Pancreas (tissue), 10 donors: ENCODE data around the gene CNKSR3. TPM values are rescaled to one million over a fixed set of nuclear protein-coding genes. Genes with fewer than 3 reads are reported as not detected.

Experiments used
- ATAC-seq, 4 donors: fragments of 200-7000 bp; cut with Tn5 transposase; one replicate each; pipeline versions ENCODE4 v1.8.0 to v1.9.1; 2020; ENCODE audit warnings: mild to moderate bottlenecking in 4 of 4, moderate library complexity in 4 of 4
- DNase-seq, 6 donors: peaks; one replicate each; pipeline ENCODE4 v3.0.0-alpha.2; 2020
- FAIRE-seq: peaks from 2 replicates; lab custom pipeline; 2012; peaks lifted over from hg19 to GRCh38; lab: Jason Lieb, UNC
- H3K27ac ChIP-seq, 4 donors: fragments of 200-600 bp; sonication (generic); 1 replicate in 3 of 4; 2 replicates in 1 of 4; pipeline versions ENCODE4 v1.5.0 to v1.8.0; 2020
- H3K27me3 ChIP-seq, 4 donors: fragments of 200-600 bp; one replicate each; pipeline ENCODE4 v1.8.0; 2021
- H3K36me3 ChIP-seq, 3 donors: fragments of 200-600 bp; sonication (generic) in 1 of 3; one replicate each; pipeline versions ENCODE4 v1.5.0 to v1.8.0; 2020 to 2021
- H3K4me1 ChIP-seq, 3 donors: fragments of 200-600 bp; one replicate each; pipeline ENCODE4 v1.8.0; 2021
- H3K4me3 ChIP-seq, 4 donors: fragments of 200-600 bp; sonication (generic) in 2 of 4; one replicate each; pipeline versions ENCODE4 v1.5.0 to v1.8.0; 2020 to 2021
- H3K9me3 ChIP-seq, 4 donors: fragments of 200-600 bp; one replicate each; pipeline ENCODE4 v1.8.0; 2021
- WGBS, 2 donors: extraction: QIAGEN DNeasy Blood & Tissue Kit; methylation state at CpG; one replicate each; pipeline ENCODE4 v1.1.7; 2013; 5-methylcytosine and 5-hydroxymethylcytosine counted together
- intact Hi-C, 3 donors: fragments of 100-400 bp; cut with DNase I; formaldehyde crosslinking; loops; one replicate each; pipeline versions ENCODE4 v1.11.1 to v1.14.2; 2022
- polyA plus RNA-seq, 2 donors: library from polyadenylated mRNA; stranded (reverse); fragments of 200-250 nt; gene quantifications; one replicate each; pipeline ENCODE4 v1.2.3, GENCODE V29; 2013
- total RNA-seq, 6 donors: library from RNA; stranded (reverse); fragmentation: NEBNext Ultra II Directional in 4 of 6; extraction: Animal tissue kit (Norgen Biotek cat#: 25700) in 4 of 6; gene quantifications; one replicate each; pipeline versions ENCODE4 v1.2.1 to v1.2.4, GENCODE V29; 2021 to 2023
- TF ChIP-seq, protein P1 (sequence below), 4 donors: fragments of 200-600 bp; sonication (generic) in 3 of 4; IDR thresholded peaks; one replicate each; pipeline versions ENCODE4 v1.5.0 to v1.8.0; 2021; ENCODE audit warnings: antibody characterized with exemption in 4 of 4
- donor health status: healthy with polysubstance abuse.
- donor health status: DM: no; HTN: no; CAD: no; lungs with moderate emphysema.
- donor health status: DM: no; HTN: no; CAD: no.
- donor health status: control.
- donor health status: control.
- donor health status: Bipolar disorder and iron deficiency.
- donor health status: DM: yes; HTN: yes; CAD: no.
- donor health status: DM: no; HTN: no; CAD: no.
- donor health status: DM: no; HTN: no; CAD: no.
- donor health status: DM: yes; HTN: yes; CAD: no.

The CNKSR3 gene
- total and polyA plus RNA-seq, 8 donors: 7.6 to 24.2 (median 18.6) TPM

DNA sequence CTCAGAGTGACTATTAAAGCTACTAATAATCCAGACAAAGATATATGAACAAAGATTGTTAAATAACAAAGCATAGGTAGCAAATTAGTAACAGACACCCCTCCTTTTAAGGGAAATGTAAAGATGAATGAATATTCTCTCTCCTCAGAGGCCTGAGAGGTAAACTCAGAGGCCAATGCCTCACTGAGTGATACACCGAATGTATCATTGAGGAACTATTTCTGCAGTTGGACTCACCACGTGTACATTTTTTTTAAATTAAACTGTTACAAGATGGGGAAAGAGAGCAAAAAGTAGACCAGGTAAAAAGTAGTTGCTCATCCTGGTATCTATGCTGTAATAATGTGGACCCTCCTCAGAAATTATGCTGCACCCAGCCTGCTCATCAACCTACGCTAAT is 81.6 kb downstream of the CNKSR3 start:
- WGBS, 2 donors: 84 to 89% methylated on average over 3 of the region's 3 CpGs
- no peak for DNase-seq
- Histone ChIP-seq H3K36me3 (peaks cover 0 to 43% (median 0%) of the 10 kb centered on the region in 3 donors), H3K27ac (no peak overlapping the region), H3K9me3 (no peaks in the 10 kb centered on the region), H3K4me1 (peaks cover 19 to 30% (median 20%) of the 10 kb centered on the region in 3 donors), H3K4me3 (no peak overlapping the region), H3K27me3 (no peaks in the 10 kb centered on the region)
- TF ChIP-seq, protein P1, sequence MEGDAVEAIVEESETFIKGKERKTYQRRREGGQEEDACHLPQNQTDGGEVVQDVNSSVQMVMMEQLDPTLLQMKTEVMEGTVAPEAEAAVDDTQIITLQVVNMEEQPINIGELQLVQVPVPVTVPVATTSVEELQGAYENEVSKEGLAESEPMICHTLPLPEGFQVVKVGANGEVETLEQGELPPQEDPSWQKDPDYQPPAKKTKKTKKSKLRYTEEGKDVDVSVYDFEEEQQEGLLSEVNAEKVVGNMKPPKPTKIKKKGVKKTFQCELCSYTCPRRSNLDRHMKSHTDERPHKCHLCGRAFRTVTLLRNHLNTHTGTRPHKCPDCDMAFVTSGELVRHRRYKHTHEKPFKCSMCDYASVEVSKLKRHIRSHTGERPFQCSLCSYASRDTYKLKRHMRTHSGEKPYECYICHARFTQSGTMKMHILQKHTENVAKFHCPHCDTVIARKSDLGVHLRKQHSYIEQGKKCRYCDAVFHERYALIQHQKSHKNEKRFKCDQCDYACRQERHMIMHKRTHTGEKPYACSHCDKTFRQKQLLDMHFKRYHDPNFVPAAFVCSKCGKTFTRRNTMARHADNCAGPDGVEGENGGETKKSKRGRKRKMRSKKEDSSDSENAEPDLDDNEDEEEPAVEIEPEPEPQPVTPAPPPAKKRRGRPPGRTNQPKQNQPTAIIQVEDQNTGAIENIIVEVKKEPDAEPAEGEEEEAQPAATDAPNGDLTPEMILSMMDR (IDR thresholded peaks at IDR 0.05): no peak
- no peak for FAIRE-seq
- ATAC-seq: no peak
- intact Hi-C loops: no loop called here

DNA sequence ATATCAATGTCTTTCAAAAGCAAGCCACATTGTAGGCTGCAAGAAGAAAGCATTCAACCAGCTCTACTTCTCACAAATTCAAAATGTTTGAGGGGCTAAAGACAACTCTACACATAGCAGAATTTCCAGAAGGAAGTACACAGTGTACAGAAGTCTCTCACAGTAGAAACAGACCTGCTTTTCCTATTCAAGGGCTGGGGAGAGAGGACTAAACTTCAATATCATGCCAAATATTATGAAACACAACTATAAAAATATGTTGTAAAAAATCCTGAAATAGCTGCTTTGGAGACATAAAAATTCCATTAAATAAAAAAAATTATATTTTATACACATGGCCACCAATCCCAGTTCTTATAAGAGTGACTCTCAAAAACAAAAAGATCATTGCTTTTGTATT is 83.0 kb downstream of the CNKSR3 start:
- ATAC-seq (no peak), FAIRE-seq (no peak), DNase-seq (no peak)
- no peaks in the 10 kb centered on the region for H3K9me3 ChIP-seq
- H3K27ac ChIP-seq: no peak overlapping the region
- TF ChIP-seq, protein P1 (IDR thresholded peaks at IDR 0.05): no peak
- peaks cover 0 to 48% (median 0%) of the 10 kb centered on the region in 3 donors for H3K36me3 ChIP-seq
- no peak overlapping the region for H3K4me3 ChIP-seq
- peaks cover 13 to 23% (median 19%) of the 10 kb centered on the region in 3 donors for H3K4me1 ChIP-seq
- intact Hi-C loops: no loop called here
- H3K27me3 ChIP-seq: no peaks in the 10 kb centered on the region

DNA sequence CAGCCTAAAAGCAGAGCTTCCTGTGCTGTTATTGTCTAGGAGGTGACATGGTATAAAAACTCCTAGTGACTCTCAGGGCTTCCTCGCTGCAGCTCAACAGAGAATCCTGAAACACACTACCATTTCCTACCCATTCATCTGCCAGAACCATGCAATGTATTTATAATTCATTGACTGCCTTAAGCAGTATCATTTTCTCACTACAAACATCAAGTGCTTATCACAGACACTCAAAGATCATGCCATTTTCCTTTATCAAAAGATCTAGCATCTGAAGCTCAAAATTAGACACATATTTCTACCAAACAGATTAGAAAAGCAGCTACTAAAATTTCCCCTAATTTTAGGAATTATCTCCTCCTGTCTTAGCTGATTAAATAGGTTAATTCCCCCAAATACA is 83.5 kb downstream of the CNKSR3 start:
- Histone ChIP-seq H3K27me3 (no peaks in the 10 kb centered on the region), H3K4me1 (peaks cover 13 to 23% (median 19%) of the 10 kb centered on the region in 3 donors), H3K27ac (no peak overlapping the region), H3K9me3 (no peaks in the 10 kb centered on the region), H3K4me3 (no peak overlapping the region), H3K36me3 (peaks cover 0 to 52% (median 0%) of the 10 kb centered on the region in 3 donors)
- intact Hi-C loops: no loop called here
- DNase-seq (no peak), ATAC-seq (no peak), FAIRE-seq (no peak)
- TF ChIP-seq, protein P1 (IDR thresholded peaks at IDR 0.05): no peak
- 96% methylated on average over 1 of the region's 1 CpG for WGBS, 2 donors

DNA sequence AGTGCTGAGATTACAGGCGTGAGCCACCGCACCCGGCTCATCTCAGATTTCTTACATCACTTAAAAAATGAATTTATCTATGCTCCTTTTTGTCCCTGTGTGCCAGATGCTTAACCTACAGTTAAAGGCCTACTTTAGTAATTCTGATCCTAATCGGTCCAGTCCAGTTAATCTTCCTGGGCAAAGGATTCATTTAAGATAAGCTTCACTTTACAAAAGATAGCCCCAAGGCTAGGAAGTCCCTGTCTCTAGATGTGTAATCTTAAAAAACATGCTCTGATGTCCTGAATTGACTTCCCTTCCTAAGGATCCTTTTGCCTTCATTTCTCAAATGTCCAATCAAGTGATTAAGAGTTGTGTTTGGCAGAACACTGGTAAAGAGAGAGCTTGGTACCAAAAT is 85.5 kb downstream of the CNKSR3 start:
- Histone ChIP-seq H3K27me3 (no peaks in the 10 kb centered on the region), H3K9me3 (no peaks in the 10 kb centered on the region), H3K4me3 (no peak overlapping the region), H3K4me1 (peaks cover 0 to 9% (median 4%) of the 10 kb centered on the region in 3 donors), H3K27ac (no peak overlapping the region), H3K36me3 (peaks cover 0 to 61% (median 0%) of the 10 kb centered on the region in 3 donors)
- intact Hi-C loops: no loop called here
- 86 to 88% methylated on average over 4 of the region's 4 CpGs for WGBS, 2 donors
- FAIRE-seq (no peak), DNase-seq (no peak), ATAC-seq (no peak)
- TF ChIP-seq, protein P1 (IDR thresholded peaks at IDR 0.05): no peak

DNA sequence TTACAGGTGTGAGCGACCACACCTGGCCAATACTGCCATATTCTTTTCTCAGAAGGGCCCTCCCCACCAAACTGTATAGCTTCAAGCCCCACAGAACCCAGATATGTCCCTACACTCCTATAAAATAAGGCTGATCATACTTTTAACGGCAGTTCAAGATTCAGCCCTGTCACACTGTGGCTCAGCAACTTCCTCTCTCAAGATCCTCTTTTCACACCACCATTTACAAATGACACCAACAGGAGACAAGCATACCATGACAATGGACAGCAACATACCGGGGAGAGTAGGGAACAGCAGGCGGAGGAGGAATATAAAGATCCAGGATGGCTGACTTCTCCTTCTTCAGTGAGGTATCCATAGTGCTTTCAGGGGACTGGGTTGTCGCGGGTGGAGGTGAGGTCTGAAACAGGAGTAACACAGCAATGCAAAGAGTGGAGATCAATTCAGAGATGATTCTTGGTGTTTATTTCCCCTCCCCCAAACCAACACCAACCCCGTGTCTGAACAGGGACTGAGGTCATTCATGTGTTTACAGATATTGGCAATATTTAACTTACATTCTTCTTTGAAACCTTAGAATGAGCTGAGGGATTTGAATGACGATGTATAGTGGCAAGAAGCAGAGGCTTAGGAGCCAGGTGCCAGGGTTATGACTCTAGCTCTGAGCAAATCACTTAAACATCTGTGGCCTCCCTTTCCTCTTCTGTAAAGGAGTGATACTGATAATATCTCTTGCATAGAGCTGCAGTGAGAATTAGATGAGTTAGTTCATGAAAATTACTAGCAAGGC is 96.3 kb downstream of the CNKSR3 start:
- FAIRE-seq (no peak), DNase-seq (no peak), ATAC-seq (no peak)
- Histone ChIP-seq H3K9me3 (no peaks in the 10 kb centered on the region), H3K27ac (no peak overlapping the region), H3K4me1 (peaks cover 14 to 24% (median 21%) of the 10 kb centered on the region in 3 donors), H3K36me3 (peaks cover 0 to 33% (median 8%) of the 10 kb centered on the region in 3 donors), H3K27me3 (no peaks in the 10 kb centered on the region), H3K4me3 (no peak overlapping the region)
- intact Hi-C loops: no loop called here
- WGBS, 2 donors: 79 to 80% methylated on average over 8 of the region's 8 CpGs
- TF ChIP-seq, protein P1 (IDR thresholded peaks at IDR 0.05): no peak
